Measurements from ENCODE around the gene NT5DC3. TPM values are rescaled to one million over a fixed set of nuclear protein-coding genes. Genes with fewer than 3 reads are reported as not detected.

NT5DC3 gene
- total RNA-seq, 2 donors from 2014 or later, result 12.4 to 29.7 TPM

GRCh38 chr12:103882861-103883596, 42.0 kb upstream of the NT5DC3 start:
- Histone ChIP-seq H3K4me3 (no peak overlapping the region), H3K27ac (no peak overlapping the region), H3K36me3 (no peaks in the 10 kb centered on the region), H3K4me1 (replicated peaks) (no peaks in the 10 kb centered on the region), H3K9me3 (no peaks in the 10 kb centered on the region), H3K27me3 (replicated peaks; ENCODE audit: insufficient read depth) (no peaks in the 10 kb centered on the region)
- 58% methylated on average over 2 of the region's 2 CpGs for WGBS
- intact Hi-C loops (cut with DNase I), result no loop called here
- DNase-seq (ENCODE audit: low spot score), result no peak
- TF ChIP-seq POLR2A (IDR thresholded peaks at IDR 0.05) (no peak), CTCF (IDR thresholded peaks at IDR 0.05) (no peak), POLR2AphosphoS5 (IDR thresholded peaks at IDR 0.05) (no peak)

GRCh38 chr12:103881261-103881660, 40.2 kb upstream of the NT5DC3 start:
- no peak for DNase-seq (ENCODE audit: low spot score)
- Histone ChIP-seq H3K4me1 (replicated peaks) (no peaks in the 10 kb centered on the region), H3K4me3 (no peak overlapping the region), H3K27me3 (replicated peaks; ENCODE audit: insufficient read depth) (no peaks in the 10 kb centered on the region), H3K27ac (no peak overlapping the region), H3K36me3 (no peaks in the 10 kb centered on the region), H3K9me3 (no peaks in the 10 kb centered on the region)
- intact Hi-C loops (cut with DNase I), result no loop called here
- WGBS, result 41% methylated on average over 2 of the region's 2 CpGs
- TF ChIP-seq POLR2A (IDR thresholded peaks at IDR 0.05) (no peak), POLR2AphosphoS5 (IDR thresholded peaks at IDR 0.05) (no peak), CTCF (IDR thresholded peaks at IDR 0.05) (no peak)

- H3K4me3 ChIP-seq, result no peak overlapping the region
- WGBS, result 29% methylated on average over 8 of the region's 8 CpGs
Measured at GRCh38 chr12:103880299-103881142, 39.5 kb upstream of the NT5DC3 start.

GRCh38 chr12:103879878-103880277, 38.8 kb upstream of the NT5DC3 start:
- H3K9me3 ChIP-seq, result no peaks in the 10 kb centered on the region
- TF ChIP-seq CTCF (IDR thresholded peaks at IDR 0.05), result no peak
- TF ChIP-seq POLR2A (IDR thresholded peaks at IDR 0.05), result no peak
- TF ChIP-seq POLR2AphosphoS5 (IDR thresholded peaks at IDR 0.05), result no peak
- H3K27me3 ChIP-seq (replicated peaks; ENCODE audit: insufficient read depth), result no peaks in the 10 kb centered on the region
- no peaks in the 10 kb centered on the region for H3K4me1 ChIP-seq (replicated peaks)
- intact Hi-C loops (cut with DNase I), result loop anchor here (5.0 kb wide), 1 partner anchor 227 kb away; no protein-coding TSS in a partner anchor
- DNase-seq (ENCODE audit: low spot score), result no peak
- H3K27ac ChIP-seq, result no peak overlapping the region
- H3K4me3 ChIP-seq, result no peak overlapping the region
- H3K36me3 ChIP-seq, result no peaks in the 10 kb centered on the region
- WGBS, result 40% methylated on average over 2 of the region's 2 CpGs

More at GRCh38 chr12:103880299-103881142, 39.5 kb upstream of the NT5DC3 start:
- TF ChIP-seq CTCF (IDR thresholded peaks at IDR 0.05) (no peak), POLR2AphosphoS5 (IDR thresholded peaks at IDR 0.05) (no peak), POLR2A (IDR thresholded peaks at IDR 0.05) (no peak)
- no peak for DNase-seq (ENCODE audit: low spot score)
- H3K36me3 ChIP-seq, result no peaks in the 10 kb centered on the region
- intact Hi-C loops (cut with DNase I), result no loop called here
- H3K4me1 ChIP-seq (replicated peaks), result no peaks in the 10 kb centered on the region
- H3K27me3 ChIP-seq (replicated peaks; ENCODE audit: insufficient read depth), result no peaks in the 10 kb centered on the region
- H3K9me3 ChIP-seq, result no peaks in the 10 kb centered on the region
- no peak overlapping the region for H3K27ac ChIP-seq
